Left ventricle myocardium inferior (tissue), 1 donor: ENCODE data around the gene VTI1A. TPM values are rescaled to one million over a fixed set of nuclear protein-coding genes. Genes with fewer than 3 reads are reported as not detected.

Experiments used
- DNase-seq: peaks from one replicate; pipeline ENCODE4 v3.0.0-alpha.2; 2020
- H3K27ac ChIP-seq: fragments of 200-600 bp; replicated peaks from 2 replicates; pipeline ENCODE4 v1.8.0; 2021
- H3K27me3 ChIP-seq: fragments of 200-600 bp; 2 replicates; pipeline ENCODE4 v1.8.0; 2021; ENCODE audit warnings: low read depth
- H3K36me3 ChIP-seq: fragments of 200-600 bp; 2 replicates; pipeline ENCODE4 v1.8.0; 2021
- H3K4me1 ChIP-seq: fragments of 200-600 bp; 2 replicates; pipeline ENCODE4 v1.8.0; 2021
- H3K4me3 ChIP-seq: fragments of 200-600 bp; 2 replicates; pipeline ENCODE4 v1.8.0; 2021; ENCODE audit warnings: mild to moderate bottlenecking, moderate library complexity
- H3K9me3 ChIP-seq: fragments of 200-600 bp; replicated peaks from 2 replicates; pipeline ENCODE4 v1.8.0; 2021
- CTCF ChIP-seq: fragments of 200-600 bp; IDR thresholded peaks from 2 replicates; pipeline ENCODE4 v1.8.0; 2021; ENCODE audit warnings: antibody characterized with exemption, mild to moderate bottlenecking, borderline replicate concordance
- intact Hi-C: fragments of 100-400 bp; cut with micrococcal nuclease; formaldehyde crosslinking; loops from one replicate; pipeline ENCODE4 v1.11.0; 2022
- total RNA-seq: library from RNA; stranded (reverse); fragmentation: NEBNext Ultra II Directional; extraction: Animal tissue kit (Norgen Biotek cat#: 25700); gene quantifications from one replicate; pipeline ENCODE4 v1.2.1, GENCODE V29; 2021
- donor health status: DM: no; HTN: yes; CAD: no; lungs with severe emphysema.

Gene VTI1A
- total RNA-seq, 1 donor from 2014 or later = 20.5 TPM

- Histone ChIP-seq H3K36me3 (no peaks in the 10 kb centered on the region), H3K4me3 (no peak overlapping the region), H3K27ac (no peak overlapping the region), H3K9me3 (no peaks in the 10 kb centered on the region), H3K27me3 (no peaks in the 10 kb centered on the region), H3K4me1 (no peaks in the 10 kb centered on the region)
- no peak for TF ChIP-seq CTCF
- intact Hi-C loops = no loop called here
- DNase-seq = no peak
Measured at GRCh38 chr10:112649822-112650152, 202.8 kb downstream of the VTI1A start.

GRCh38 chr10:112650588-112651030, 203.6 kb downstream of the VTI1A start:
- H3K36me3 ChIP-seq = no peaks in the 10 kb centered on the region
- H3K9me3 ChIP-seq = no peaks in the 10 kb centered on the region
- H3K4me3 ChIP-seq = no peak overlapping the region
- intact Hi-C loops = no loop called here
- H3K27ac ChIP-seq = no peak overlapping the region
- no peaks in the 10 kb centered on the region for H3K27me3 ChIP-seq
- H3K4me1 ChIP-seq = no peaks in the 10 kb centered on the region
- no peak for TF ChIP-seq CTCF
- no peak for DNase-seq

GRCh38 chr10:112653215-112653614, 206.2 kb downstream of the VTI1A start:
- intact Hi-C loops = no loop called here
- no peaks in the 10 kb centered on the region for H3K9me3 ChIP-seq
- H3K4me1 ChIP-seq = no peaks in the 10 kb centered on the region
- H3K27me3 ChIP-seq = no peaks in the 10 kb centered on the region
- no peaks in the 10 kb centered on the region for H3K36me3 ChIP-seq
- H3K27ac ChIP-seq = no peak overlapping the region
- DNase-seq = no peak
- TF ChIP-seq CTCF = no peak
- no peak overlapping the region for H3K4me3 ChIP-seq

GRCh38 chr10:112653851-112654250, 206.8 kb downstream of the VTI1A start:
- TF ChIP-seq CTCF = no peak
- H3K36me3 ChIP-seq = no peaks in the 10 kb centered on the region
- no peaks in the 10 kb centered on the region for H3K4me1 ChIP-seq
- H3K9me3 ChIP-seq = no peaks in the 10 kb centered on the region
- intact Hi-C loops = no loop called here
- H3K27me3 ChIP-seq = no peaks in the 10 kb centered on the region
- no peak overlapping the region for H3K4me3 ChIP-seq
- no peak for DNase-seq
- no peak overlapping the region for H3K27ac ChIP-seq

- no peak overlapping the region for H3K4me3 ChIP-seq
- no peaks in the 10 kb centered on the region for H3K36me3 ChIP-seq
- no peaks in the 10 kb centered on the region for H3K4me1 ChIP-seq
- H3K27me3 ChIP-seq = no peaks in the 10 kb centered on the region
- DNase-seq = no peak
- no peaks in the 10 kb centered on the region for H3K9me3 ChIP-seq
- intact Hi-C loops = no loop called here
- no peak overlapping the region for H3K27ac ChIP-seq
- no peak for TF ChIP-seq CTCF
Measured at GRCh38 chr10:112654794-112655193, 207.8 kb downstream of the VTI1A start.

- Histone ChIP-seq H3K27me3 (no peaks in the 10 kb centered on the region), H3K4me1 (no peaks in the 10 kb centered on the region), H3K4me3 (no peak overlapping the region), H3K9me3 (no peaks in the 10 kb centered on the region), H3K36me3 (no peaks in the 10 kb centered on the region), H3K27ac (no peak overlapping the region)
- no peak for DNase-seq
- intact Hi-C loops = no loop called here
- no peak for TF ChIP-seq CTCF
Measured at GRCh38 chr10:112655722-112656121, 208.7 kb downstream of the VTI1A start.
